Rectal smooth muscle tissue (tissue), 1 donor: ENCODE measurements around the gene NPIPA1.
"Not testable (repeated sequence)": the region's sequence is repeated elsewhere in the genome, so short reads cannot be mapped to it uniquely, and the experiment has no call there.

Experiments
- H3K27ac ChIP-seq: one replicate; pipeline ENCODE4 v1.7.0; 2013; ENCODE audit warnings: low read depth, low read length, inconsistent platforms
- H3K27me3 ChIP-seq: one replicate; pipeline ENCODE4 v1.7.0; 2013; ENCODE audit warnings: low read length; ENCODE audit not compliant: control insufficient read depth, insufficient read depth
- H3K36me3 ChIP-seq: one replicate; pipeline ENCODE4 v1.7.0; 2013; ENCODE audit warnings: low read length; ENCODE audit not compliant: control insufficient read depth, insufficient read depth
- H3K4me1 ChIP-seq: one replicate; pipeline ENCODE4 v1.7.0; 2013; ENCODE audit warnings: low read length; ENCODE audit not compliant: control insufficient read depth, insufficient read depth
- H3K4me3 ChIP-seq: one replicate; pipeline ENCODE4 v1.7.0; 2013; ENCODE audit warnings: low read length
- H3K9ac ChIP-seq: one replicate; pipeline ENCODE4 v1.7.0; 2013; ENCODE audit warnings: low read length

The NPIPA1 gene

GRCh38 chr16:14996702-14997101, 59.5 kb downstream of the NPIPA1 start:
- H3K9ac ChIP-seq, H3K36me3 ChIP-seq, H3K27ac ChIP-seq, H3K4me1 ChIP-seq, H3K27me3 ChIP-seq, H3K4me3 ChIP-seq: not testable (repeated sequence)

DNA sequence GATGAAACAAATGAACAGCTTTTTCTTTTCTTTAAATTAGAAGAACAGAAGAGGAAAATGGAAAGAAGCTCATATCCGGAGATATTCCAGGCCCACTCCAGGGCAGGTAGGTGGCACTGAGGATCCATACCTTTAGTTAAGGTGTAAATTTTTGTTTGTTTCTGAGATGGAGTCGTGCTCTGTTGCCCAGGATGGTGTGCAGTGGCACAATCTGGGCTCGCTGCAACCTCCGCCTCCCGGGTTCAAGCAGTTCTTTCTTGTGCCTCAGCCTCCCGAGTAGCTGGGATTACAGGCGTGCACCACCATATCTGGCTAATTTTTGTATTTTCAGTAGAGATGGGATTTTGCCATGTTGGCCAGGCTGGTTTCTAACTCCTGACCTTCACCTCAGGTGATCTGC, 61.1 kb downstream of the NPIPA1 start:
- not testable (repeated sequence) for H3K27me3 ChIP-seq, H3K36me3 ChIP-seq, H3K9ac ChIP-seq, H3K4me3 ChIP-seq, H3K27ac ChIP-seq, H3K4me1 ChIP-seq

- not testable (repeated sequence) for H3K27ac ChIP-seq, H3K9ac ChIP-seq, H3K4me1 ChIP-seq, H3K36me3 ChIP-seq, H3K4me3 ChIP-seq, H3K27me3 ChIP-seq
These were observed 62.6 kb downstream of the NPIPA1 start for GRCh38 chr16:14999845-15000244.
